ENCODE results near the gene PLEKHG2.
"Not testable (repeated sequence)": the region's sequence is repeated elsewhere in the genome, so short reads cannot be mapped to it uniquely, and the experiment has no call there.

The PLEKHG2 gene

DNA sequence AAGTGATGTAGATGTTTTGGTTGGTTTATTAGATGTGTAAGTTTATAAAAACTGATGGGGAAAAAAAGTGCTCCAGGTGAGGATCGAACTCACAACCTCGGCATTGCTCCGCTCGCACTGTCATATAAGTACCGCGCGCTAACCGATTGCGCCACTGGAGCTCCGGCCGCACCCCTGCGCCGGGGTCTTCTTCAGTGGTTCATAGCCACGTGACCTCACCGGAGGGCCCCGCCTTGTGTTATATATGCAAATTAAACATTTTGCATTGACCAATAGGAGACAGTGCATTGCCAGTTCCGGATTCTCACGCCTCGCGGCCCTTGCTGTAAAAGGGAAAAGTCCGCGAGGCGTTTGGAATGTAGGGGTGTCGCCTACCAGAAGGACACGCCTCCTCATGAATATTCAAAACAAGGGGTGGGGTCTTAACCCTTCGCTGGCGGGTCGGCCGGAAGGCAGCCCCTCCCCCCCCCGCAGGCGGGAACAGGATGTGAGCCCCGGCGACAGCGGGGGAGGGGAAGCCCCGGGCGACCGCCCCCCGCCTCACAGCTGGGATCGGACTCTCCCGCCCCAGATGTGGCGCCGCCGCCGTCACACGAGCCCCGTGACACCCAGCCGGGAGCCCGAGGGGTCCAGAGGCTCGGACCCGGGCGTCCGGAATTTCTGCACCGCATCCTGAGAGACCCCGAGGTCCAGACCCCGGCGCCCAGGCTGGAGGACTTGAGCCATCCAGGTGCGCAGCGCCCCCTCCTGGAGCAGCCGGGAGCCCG, at the start of gene PLEKHG2:
TSS of gene PLEKHG2 (plus strand) at position 570 of the 767 bp plus-strand sequence. CDS start 1,418 bp downstream, outside the sequence.
- DNase-seq = peak; percentile 99

DNA sequence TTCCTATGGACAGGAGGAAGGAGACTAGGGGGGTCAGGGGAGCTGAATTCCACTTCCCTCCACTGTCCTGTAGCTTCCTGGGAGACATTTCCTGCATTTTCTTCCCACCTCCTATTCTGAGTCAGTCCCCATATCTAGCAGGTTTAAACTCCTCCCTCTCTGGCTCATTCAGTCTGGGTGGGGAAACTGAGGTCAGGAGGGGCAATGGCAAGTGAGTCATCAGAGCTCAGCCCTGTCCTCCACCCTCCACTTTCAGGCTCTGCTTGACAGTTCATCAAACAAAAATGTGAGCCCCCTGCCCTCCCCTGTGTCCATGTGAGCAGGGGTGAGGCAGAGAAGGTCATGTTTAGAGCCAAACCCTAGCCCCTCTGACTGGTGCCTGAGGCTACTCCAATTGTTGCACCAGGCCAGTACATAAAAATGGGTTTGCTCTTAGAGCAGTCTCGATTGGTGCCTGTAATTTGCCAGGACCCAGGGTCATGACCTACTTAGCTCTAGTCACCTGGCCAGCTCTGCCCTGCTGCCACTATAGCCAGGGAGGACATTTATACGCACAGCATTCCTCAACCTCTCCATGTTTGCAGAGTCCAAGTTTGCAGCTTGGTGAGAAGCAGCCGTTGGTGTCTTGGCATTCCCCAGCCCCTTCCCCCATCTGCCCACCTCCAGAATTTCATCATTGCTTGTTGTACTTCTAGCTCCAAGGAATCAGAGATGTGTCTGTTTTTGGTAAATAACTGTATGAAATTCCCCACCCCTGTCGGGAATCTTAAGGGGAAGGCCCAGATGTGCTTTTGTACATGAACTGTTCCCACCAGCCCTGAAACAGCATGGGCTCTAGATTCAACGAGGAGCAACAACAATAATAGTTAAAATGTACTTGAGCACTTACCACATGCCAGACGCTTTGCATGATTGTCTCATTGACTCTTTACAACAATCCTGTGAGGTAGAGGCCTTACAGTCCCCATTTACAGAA, 49.5 kb upstream of the PLEKHG2 start:
- no peak for DNase-seq

DNA sequence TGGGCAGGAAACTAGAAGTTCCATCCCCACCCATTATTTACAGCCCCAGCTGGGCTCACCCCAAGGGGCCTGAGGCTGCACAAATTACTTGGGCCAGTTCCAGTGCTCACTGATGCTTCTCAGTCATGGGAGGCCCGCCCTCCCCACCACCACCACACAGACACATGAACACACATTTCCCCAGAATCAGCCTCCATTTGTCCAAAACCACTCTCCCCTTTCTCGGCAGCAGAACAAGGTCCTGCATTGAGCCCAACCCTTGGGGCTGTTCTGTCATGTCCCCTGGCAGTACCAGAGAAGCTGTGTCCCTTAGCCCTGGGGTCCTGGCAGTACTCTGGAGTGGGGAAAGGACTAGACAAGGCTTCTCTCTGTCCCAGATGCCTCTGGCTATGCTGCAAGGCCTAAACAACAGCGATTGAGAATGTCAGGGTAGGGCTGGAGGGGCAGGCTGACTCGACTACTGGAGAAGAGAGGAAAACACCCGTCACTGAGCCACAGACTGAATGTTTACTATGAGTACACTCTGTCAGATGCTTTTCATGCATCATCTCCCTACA, 48.5 kb upstream of the PLEKHG2 start:
- DNase-seq = no peak

- DNase-seq = no peak
Measured at GRCh38 chr19:39365531-39365930, 46.9 kb upstream of the PLEKHG2 start.

DNA sequence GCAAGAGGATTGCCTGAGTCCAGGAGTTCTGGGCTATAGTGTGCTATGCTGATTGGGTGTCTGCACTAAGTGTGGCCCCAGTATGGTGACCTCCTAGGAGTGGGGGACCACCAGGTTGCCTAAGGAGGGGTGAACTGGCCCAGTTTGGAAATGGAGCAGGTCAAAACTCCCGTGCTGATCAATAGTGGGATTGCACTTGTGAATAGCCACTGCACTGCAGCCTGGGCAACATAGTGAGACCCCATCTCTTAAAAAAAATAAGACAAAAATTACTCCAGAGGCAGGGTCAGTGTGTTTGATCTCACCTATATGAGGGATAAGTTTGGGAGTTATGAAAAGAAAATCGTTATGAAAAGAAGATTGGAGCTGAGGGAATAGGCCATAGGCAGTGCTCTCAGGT, 43.3 kb upstream of the PLEKHG2 start:
- DNase-seq = no peak

DNA sequence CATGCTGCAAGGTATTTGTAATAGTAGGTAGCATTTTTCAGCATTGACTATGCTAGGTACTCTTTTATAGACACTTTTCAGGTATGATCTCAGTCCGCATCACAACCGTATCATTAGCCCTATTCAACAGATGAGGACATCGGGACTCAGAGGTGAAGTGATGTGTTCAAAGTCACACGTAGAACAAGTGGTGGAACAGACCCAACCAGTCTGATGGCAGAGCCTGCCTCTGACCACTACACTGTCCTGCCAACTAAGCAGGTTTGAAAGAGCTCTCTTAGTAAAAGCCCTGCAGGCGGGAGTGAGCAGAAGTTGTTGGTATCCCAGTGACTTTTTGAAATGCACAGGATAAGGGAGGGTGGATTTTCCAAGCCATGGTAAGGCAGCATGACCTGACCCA, 41.7 kb upstream of the PLEKHG2 start:
- DNase-seq = no peak

DNA sequence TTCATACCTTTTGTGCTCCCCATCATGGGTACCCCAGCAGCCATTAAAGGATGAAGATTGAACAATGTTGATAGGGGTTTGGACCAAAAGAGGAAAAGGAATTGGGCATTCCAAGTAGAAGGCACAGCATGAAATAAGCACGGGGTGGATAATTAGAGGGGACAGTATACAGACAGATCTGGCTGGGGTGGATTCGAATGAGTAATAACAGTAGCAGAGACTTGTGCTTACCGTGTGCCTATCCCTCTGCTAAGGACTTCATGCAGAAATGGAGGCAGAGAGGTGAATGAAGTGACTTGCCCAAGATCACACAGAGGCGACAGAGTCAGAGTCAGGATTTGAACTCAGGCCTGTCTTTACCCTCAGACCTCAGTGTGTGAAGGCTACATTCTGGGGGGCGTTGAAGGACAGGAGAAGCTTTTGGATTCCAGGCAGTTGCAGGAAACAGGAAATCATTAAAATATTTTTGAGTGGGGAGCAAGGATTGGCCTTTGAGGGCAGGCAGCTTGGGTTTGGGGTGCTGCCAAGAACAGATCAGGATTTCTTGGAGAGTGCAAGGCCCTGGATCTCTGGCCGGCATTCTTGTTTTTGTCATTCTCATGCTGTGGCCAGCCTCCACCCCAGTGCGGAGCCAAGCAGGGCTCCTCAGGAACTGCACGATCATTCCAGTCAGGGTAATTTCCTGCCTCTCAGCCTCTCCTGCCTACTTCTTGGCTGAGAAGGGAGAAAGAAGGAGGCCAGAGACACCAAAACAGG, 40.2 kb upstream of the PLEKHG2 start:
- DNase-seq = no peak

- no peak for DNase-seq
Measured at GRCh38 chr19:39372941-39373340, 39.5 kb upstream of the PLEKHG2 start.

DNA sequence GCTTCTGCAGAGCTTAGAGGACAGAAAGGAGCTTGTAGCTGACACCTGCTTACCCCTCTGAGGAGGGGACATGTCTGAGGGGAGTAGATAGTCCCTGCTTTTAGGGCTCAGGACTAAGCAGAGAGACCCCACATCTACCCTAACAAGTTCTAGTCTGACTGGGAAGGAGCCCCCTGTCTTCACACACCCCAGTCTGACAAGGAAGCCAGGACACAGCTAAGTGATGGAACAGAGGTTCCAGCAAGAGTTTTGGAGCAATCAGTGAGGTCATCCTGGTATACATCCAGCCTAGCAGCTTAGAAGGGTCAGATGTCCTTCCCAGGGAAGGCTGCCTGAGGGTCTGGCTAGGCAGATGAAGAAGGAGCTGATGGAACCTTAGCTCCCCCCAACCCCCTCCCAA, 36.5 kb upstream of the PLEKHG2 start:
- no peak for DNase-seq

DNA sequence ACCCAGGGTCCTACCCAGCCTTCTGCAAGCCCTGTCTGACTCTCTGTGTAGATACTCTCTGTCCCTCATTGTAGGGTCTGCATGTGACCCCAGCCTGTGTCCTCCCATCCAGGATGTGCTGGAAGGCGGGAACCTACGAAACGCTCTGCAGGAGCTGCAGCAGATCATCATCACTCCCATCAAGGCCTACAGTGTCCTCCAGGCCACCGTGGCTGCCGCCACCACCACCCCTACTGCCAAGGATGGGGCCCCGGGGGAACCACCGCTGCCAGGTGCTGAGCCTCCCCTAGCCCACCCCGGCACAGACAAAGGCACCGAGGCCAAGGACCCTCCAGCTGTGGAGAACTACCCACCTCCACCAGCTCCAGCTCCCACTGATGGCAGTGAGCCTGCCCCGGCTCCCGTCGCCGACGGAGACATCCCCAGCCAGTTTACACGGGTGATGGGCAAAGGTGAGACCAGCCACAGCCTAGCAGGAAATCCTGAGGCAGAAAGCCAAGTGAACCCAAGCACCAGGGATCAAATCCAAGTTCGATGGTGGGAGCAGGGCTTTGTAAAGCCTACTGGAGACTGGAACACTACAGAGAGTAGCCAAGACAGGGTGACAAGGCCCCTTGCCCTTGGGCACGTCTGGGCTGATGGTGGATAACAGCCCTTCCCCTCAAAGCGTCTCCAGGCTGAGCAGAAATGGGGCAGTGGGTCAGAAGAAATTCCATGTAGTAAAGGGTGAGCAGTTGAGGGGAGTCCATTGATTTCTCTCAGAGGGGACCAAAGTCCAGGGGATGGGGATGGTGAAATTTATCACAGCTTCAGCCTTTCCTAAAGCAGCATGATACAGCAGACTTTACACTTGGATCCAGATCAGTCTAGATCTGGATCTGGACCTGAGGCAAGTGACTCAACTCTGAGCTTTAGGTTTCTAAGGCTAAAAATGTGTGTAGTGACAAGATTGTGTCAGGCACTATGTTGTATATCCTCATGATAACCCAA, 34.8 kb upstream of the PLEKHG2 start:
- no peak for DNase-seq

- not testable (repeated sequence) for DNase-seq
Measured at GRCh38 chr19:39379366-39379765, 33.1 kb upstream of the PLEKHG2 start.

DNA sequence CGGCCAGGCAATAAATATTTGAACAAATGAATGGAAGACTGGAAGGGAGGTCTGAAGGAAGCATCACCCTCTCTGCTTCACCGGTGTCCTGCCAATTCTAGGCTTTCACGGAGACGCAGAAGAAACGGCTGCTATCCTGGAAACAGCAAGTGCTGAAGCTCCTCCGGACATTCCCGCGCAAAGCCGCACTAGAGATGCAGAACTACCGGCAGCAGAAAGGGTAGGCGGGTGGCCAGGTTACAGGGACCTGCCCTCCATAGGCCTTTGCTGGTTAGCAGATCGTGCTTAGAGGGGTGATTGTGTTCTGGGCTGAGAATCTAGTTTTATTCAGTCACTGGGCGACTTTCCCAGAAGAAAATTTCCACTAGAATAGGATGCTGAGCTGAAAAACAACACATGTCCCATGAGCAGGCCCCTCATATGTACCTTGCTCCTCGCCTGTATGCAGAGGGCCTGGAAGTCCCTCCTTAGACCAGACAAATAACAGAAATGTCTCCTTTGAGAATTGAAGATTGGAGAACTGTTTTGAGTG, 32.5 kb upstream of the PLEKHG2 start:
- DNase-seq = no peak

DNA sequence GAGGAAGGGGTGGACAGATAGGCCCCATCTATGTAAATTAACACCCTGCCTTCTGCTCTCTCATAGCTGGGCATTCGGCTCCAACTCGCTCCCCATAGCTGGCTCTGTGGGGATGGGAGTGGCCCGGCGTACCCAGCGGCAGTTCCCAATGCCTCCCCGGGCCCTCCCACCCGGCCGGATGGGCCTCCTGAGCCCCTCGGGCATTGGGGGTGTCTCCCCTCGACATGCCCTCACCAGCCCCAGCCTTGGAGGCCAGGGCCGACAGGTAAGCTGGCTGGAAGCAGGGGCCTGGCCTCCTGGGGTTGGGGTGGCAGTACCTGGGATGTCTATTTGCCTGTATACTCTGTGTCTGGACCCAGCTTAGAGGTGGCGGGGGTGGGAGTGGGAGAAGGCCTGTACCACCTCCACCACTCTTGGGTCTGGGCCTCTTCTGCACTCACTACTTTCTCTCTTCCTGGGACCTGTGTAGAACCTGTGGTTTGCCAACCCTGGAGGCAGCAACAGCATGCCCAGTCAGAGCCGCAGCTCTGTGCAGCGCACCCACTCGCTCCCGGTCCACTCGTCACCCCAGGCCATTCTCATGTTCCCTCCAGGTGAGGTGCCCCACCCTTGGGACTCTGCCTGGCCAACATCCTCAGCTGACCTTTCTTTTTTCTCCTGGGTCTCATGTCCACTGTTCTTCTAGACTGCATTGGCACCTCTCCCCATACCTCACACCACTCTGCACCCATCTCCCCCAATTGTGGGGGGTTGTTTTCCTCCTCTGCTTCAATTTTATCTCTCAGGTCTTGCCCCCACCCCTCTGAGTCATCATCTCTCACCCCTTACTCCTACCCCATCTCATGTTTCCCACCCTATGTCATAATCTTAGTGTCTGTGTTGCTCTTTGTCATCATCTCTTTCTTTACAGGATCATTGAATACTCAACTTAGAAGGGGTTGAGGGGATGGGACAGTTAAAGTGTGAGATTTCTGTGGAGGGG, 31.7 kb upstream of the PLEKHG2 start:
- no peak for DNase-seq

DNA sequence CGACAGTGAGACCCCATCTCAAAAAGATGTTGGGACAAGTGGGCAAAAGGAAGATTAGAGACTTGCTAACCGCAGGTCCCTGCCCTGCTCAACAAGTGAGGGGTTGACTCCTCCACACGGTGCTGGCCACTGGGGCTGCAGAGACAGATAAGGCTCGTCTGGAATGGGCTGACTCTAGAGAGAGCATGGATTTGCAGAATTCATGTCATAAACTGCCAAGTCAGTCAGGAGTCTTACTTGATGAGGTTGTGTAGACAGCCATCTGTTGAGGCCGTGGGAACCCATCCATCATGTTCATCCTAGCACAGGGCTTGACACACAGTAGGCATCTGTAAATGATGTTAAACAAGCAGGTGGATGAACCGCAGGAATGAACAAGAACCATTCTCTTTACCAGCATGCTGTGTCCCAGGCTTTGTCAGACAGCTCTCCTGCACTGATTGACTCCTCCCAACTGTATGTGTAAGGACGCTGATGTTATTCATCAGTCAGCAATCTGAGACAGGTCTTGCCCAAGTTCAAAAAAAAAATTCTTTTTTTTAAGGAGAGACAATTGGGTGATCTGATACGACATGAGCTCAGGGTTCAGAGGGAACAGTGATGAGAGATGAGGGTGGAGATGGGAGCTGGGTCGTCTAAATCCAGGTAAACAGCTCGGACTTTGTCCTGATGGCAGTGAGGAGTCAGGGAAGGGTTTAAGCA, 30.4 kb upstream of the PLEKHG2 start:
- no peak for DNase-seq

GRCh38 chr19:39382991-39383828, 29.3 kb upstream of the PLEKHG2 start:
- no peak for DNase-seq

- no peak for DNase-seq
Measured at GRCh38 chr19:39384839-39385568, 27.5 kb upstream of the PLEKHG2 start.

DNA sequence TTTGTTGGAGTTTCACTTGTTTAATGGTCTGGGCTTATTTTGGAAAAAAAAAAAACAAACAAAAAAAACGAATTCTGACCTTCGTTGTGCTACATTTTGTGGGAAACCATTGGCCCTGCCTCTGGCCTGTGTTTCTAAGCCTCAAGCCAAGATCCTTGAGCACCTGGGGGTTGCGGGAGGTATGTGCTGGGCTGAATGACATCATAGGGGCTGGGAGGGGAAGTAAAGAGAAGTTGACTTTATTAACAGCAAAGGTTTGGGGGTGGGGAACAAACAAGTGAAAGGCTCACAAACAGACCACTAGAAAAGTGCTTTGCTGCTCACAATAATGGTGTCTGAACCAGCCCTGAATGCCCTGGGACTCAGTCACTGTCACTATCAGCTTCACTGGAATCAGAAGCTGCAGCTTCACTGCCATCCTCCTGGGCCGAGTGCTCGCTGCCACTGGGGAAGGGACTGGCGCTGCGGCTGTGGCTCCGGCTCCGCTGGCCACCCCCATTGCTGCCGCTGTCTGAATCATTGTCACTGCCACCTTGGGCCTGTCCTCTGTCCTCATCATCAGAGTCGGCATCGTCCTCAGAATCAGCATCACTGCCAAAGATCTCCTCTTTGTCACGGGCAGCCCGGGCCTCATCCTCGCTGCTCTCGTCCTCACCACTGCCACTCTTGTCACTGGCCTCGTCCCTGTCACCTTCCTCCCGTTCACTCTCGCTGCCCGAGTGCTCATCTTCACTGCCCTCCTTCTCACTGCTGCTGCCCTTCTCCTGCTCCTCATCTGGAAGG, 26.6 kb upstream of the PLEKHG2 start:
- no peak for DNase-seq

All from stimulated activated CD8-positive, alpha-beta memory T cell treated with anti-CD3 and anti-CD28 coated beads, Interleukin-4, amount 100 ng/mL, for 48 hours (primary cell).